ENCODE measurements around the gene RARB. TPM values are rescaled to one million over a fixed set of nuclear protein-coding genes. Genes with fewer than 3 reads are reported as not detected.

Gene RARB
- total RNA-seq, 1 experiment from 2014 or later: 31.3 TPM

DNA sequence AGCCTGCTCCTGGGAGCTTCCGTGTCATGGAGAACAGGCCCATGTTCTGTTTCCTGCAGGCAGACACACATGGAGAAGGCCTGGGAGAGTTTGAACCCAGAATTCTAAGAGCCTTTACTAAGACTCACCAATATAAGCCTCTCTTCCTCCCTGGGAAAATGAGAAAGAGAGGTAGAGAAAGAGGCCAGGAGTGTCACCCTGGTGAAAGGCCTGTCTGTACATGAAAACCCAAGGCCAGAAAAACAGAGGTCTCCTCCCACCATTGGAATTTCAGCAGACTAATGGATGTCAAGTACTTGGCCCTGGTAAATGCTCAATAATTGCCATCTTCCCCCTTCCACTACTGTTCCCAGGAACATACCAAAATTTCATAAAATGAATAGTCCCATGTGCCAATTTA is 119.0 kb downstream of the RARB start:
- TF ChIP-seq, protein P1, sequence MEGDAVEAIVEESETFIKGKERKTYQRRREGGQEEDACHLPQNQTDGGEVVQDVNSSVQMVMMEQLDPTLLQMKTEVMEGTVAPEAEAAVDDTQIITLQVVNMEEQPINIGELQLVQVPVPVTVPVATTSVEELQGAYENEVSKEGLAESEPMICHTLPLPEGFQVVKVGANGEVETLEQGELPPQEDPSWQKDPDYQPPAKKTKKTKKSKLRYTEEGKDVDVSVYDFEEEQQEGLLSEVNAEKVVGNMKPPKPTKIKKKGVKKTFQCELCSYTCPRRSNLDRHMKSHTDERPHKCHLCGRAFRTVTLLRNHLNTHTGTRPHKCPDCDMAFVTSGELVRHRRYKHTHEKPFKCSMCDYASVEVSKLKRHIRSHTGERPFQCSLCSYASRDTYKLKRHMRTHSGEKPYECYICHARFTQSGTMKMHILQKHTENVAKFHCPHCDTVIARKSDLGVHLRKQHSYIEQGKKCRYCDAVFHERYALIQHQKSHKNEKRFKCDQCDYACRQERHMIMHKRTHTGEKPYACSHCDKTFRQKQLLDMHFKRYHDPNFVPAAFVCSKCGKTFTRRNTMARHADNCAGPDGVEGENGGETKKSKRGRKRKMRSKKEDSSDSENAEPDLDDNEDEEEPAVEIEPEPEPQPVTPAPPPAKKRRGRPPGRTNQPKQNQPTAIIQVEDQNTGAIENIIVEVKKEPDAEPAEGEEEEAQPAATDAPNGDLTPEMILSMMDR (IDR thresholded peaks at IDR 0.05; ENCODE audit: unreplicated experiment): no peak
- BruUV-seq (replicated peaks): no TSS peak
- CTCF ChIA-PET: no interaction called here
- H3K4me3 Mint-ChIP-seq (ENCODE audit: low read depth, unreplicated experiment): no peak overlapping the region
- no peak overlapping the region for H3K27ac Mint-ChIP-seq (ENCODE audit: unreplicated experiment)
- intact Hi-C loops (cut with micrococcal nuclease; ENCODE audit: unreplicated experiment): no loop called here
- DNase-seq: no peak
- H3K36me3 Mint-ChIP-seq (ENCODE audit: insufficient read depth, unreplicated experiment): peaks cover 9% of the 10 kb centered on the region
- H3K27me3 Mint-ChIP-seq (ENCODE audit: unreplicated experiment): no peaks in the 10 kb centered on the region
- H3K4me1 Mint-ChIP-seq (ENCODE audit: low read depth, unreplicated experiment): peaks cover 14% of the 10 kb centered on the region
- peaks cover 6% of the 10 kb centered on the region for H3K9me3 Mint-ChIP-seq (ENCODE audit: low read depth, unreplicated experiment)

- H3K4me3 Mint-ChIP-seq (ENCODE audit: low read depth, unreplicated experiment): no peak overlapping the region
- BruUV-seq (replicated peaks): no TSS peak
- CTCF ChIA-PET: no interaction called here
- no peak for DNase-seq
- H3K36me3 Mint-ChIP-seq (ENCODE audit: insufficient read depth, unreplicated experiment): peaks cover 9% of the 10 kb centered on the region
- intact Hi-C loops (cut with micrococcal nuclease; ENCODE audit: unreplicated experiment): no loop called here
- H3K4me1 Mint-ChIP-seq (ENCODE audit: low read depth, unreplicated experiment): peaks cover 14% of the 10 kb centered on the region
- H3K27ac Mint-ChIP-seq (ENCODE audit: unreplicated experiment): no peak overlapping the region
- TF ChIP-seq, protein P1 (IDR thresholded peaks at IDR 0.05; ENCODE audit: unreplicated experiment): no peak
- peaks cover 6% of the 10 kb centered on the region for H3K9me3 Mint-ChIP-seq (ENCODE audit: low read depth, unreplicated experiment)
- no peaks in the 10 kb centered on the region for H3K27me3 Mint-ChIP-seq (ENCODE audit: unreplicated experiment)
These were observed 120.0 kb downstream of the RARB start for GRCh38 chr3:25547943-25548674.

DNA sequence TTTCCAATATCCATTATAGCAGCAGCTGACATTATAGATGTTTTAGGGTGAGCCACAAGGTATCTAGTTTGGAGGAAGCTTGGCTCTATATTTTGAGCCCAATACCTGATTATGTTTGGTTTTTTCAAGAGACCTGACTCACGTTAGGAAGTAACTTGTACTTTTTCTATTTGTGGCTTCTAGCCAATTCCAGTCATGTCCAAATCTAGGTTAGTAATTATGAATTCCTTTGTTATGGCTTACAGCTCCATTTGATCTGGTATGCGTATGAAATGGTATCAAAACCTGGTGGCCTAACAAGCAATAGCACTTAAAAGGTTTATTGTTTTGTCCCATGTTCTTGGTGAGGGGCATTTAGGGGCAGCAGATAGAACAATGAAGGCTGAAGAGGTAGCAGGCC is 120.8 kb downstream of the RARB start:
- no peak for DNase-seq
- Mint-ChIP-seq H3K27ac (ENCODE audit: unreplicated experiment) (no peak overlapping the region), H3K36me3 (ENCODE audit: insufficient read depth, unreplicated experiment) (peaks cover 9% of the 10 kb centered on the region), H3K9me3 (ENCODE audit: low read depth, unreplicated experiment) (peaks cover 6% of the 10 kb centered on the region), H3K4me3 (ENCODE audit: low read depth, unreplicated experiment) (no peak overlapping the region), H3K27me3 (ENCODE audit: unreplicated experiment) (no peaks in the 10 kb centered on the region), H3K4me1 (ENCODE audit: low read depth, unreplicated experiment) (peaks cover 14% of the 10 kb centered on the region)
- CTCF ChIA-PET: no interaction called here
- intact Hi-C loops (cut with micrococcal nuclease; ENCODE audit: unreplicated experiment): no loop called here
- BruUV-seq (replicated peaks): no TSS peak
- TF ChIP-seq, protein P1 (IDR thresholded peaks at IDR 0.05; ENCODE audit: unreplicated experiment): no peak

- no peak overlapping the region for H3K27ac Mint-ChIP-seq (ENCODE audit: unreplicated experiment)
- intact Hi-C loops (cut with micrococcal nuclease; ENCODE audit: unreplicated experiment): no loop called here
- H3K9me3 Mint-ChIP-seq (ENCODE audit: low read depth, unreplicated experiment): peaks cover 6% of the 10 kb centered on the region
- CTCF ChIA-PET: interaction anchor here (0.9 kb wide), 1 partner anchor 97 kb away, joined by 4 read pairs; no protein-coding TSS in a partner anchor
- no peaks in the 10 kb centered on the region for H3K27me3 Mint-ChIP-seq (ENCODE audit: unreplicated experiment)
- H3K4me3 Mint-ChIP-seq (ENCODE audit: low read depth, unreplicated experiment): no peak overlapping the region
- peaks cover 9% of the 10 kb centered on the region for H3K36me3 Mint-ChIP-seq (ENCODE audit: insufficient read depth, unreplicated experiment)
- TF ChIP-seq, protein P1 (IDR thresholded peaks at IDR 0.05; ENCODE audit: unreplicated experiment): no peak
- peaks cover 14% of the 10 kb centered on the region for H3K4me1 Mint-ChIP-seq (ENCODE audit: low read depth, unreplicated experiment)
- BruUV-seq (replicated peaks): no TSS peak
- DNase-seq: no peak
These were observed 124.2 kb downstream of the RARB start for GRCh38 chr3:25552251-25552650.
